Mesothelial cell of epicardium (in vitro differentiated cells): ENCODE data around the gene MBD4. TPM values are rescaled to one million over a fixed set of nuclear protein-coding genes. Genes with fewer than 3 reads are reported as not detected.
A peak's percentile ranks its signal among the peaks of the same experiment; 100 is the strongest.

Experiments used
- DNase-seq, 2 experiments: peaks; one replicate each; pipeline ENCODE4 v3.0.0; 2021; ENCODE audit warnings: low spot score in 2 of 2; ENCODE audit not compliant: unreplicated experiment in 2 of 2
- H3K27ac Mint-ChIP-seq: 2 replicates; pipeline ENCODE4 v1.8.0; 2021; ENCODE audit warnings: mixed read lengths
- H3K27me3 Mint-ChIP-seq: 2 replicates; pipeline ENCODE4 v1.8.0; 2021; ENCODE audit warnings: low read depth, mixed read lengths
- H3K36me3 Mint-ChIP-seq: 2 replicates; pipeline ENCODE4 v1.8.0; 2021; ENCODE audit warnings: mixed read lengths
- H3K4me1 Mint-ChIP-seq: 2 replicates; pipeline ENCODE4 v1.8.0; 2021; ENCODE audit warnings: mixed read lengths
- H3K4me3 Mint-ChIP-seq: 2 replicates; pipeline ENCODE4 v1.8.0; 2021; ENCODE audit warnings: mild to moderate bottlenecking, moderate library complexity, mixed read lengths
- H3K9me3 Mint-ChIP-seq: 2 replicates; pipeline ENCODE4 v1.8.0; 2021; ENCODE audit warnings: mixed read lengths
- CTCF ChIP-seq: fragments of 200-600 bp; sonication (generic); IDR thresholded peaks from one replicate; pipeline ENCODE4 v1.5.0; 2021; ENCODE audit warnings: antibody characterized with exemption; ENCODE audit not compliant: unreplicated experiment
- total RNA-seq: library from RNA; stranded (reverse); gene quantifications from 3 replicates; pipeline ENCODE4 v1.2.1, GENCODE V29; 2021

MBD4 gene
- total RNA-seq, 1 donor from 2014 or later, result 26.6 TPM

DNA sequence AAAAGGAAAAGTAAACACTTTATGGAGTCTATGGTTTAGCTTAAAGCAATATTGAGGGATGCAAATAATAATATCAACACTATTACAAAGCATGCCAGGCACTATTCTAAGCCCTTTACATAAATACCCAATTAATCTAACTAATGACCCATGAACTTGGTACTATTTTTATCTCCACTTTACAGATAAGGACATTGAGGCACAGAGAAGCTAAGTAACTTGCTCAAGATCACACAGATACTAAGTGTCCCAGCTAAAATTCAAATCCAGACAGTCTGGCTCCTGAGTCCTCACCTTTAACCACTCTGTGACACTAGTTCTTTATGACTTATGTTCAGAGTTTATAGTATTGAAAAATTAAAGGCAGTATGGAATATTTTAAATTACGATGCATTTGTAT, 5.6 kb downstream of the MBD4 start:
- no peak overlapping the region for H3K4me3 Mint-ChIP-seq
- no peak overlapping the region for H3K27ac Mint-ChIP-seq
- TF ChIP-seq CTCF, result no peak
- H3K4me1 Mint-ChIP-seq, result peaks cover 23% of the 10 kb centered on the region
- H3K9me3 Mint-ChIP-seq, result no peaks in the 10 kb centered on the region
- no peaks in the 10 kb centered on the region for H3K27me3 Mint-ChIP-seq
- peaks cover 19% of the 10 kb centered on the region for H3K36me3 Mint-ChIP-seq
- DNase-seq, result no peak

DNA sequence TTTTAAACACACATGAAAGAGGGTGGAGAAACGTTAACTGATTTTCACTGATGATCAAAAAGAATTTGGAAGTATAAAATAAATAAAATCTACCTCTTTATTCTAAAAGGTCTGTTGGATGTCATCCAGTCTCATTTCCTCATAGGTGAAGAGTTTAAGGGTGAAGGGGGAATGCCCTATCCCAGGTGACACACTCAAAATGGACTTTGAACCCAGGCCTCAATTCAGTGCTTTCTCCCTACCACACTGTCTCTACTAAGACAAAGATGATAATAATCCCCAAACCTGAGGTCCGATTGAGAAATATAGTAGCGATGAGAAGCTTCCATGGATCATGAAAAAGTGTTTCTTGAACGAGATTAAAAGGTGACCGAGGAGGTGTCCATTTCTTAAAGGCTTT, 6.2 kb downstream of the MBD4 start:
- Mint-ChIP-seq H3K9me3 (no peaks in the 10 kb centered on the region), H3K27ac (no peak overlapping the region), H3K36me3 (peaks cover 19% of the 10 kb centered on the region), H3K27me3 (no peaks in the 10 kb centered on the region), H3K4me1 (peaks cover 26% of the 10 kb centered on the region), H3K4me3 (no peak overlapping the region)
- no peak for TF ChIP-seq CTCF
- no peak for DNase-seq

GRCh38 chr3:129432671-129433070, 7.1 kb downstream of the MBD4 start:
- H3K27ac Mint-ChIP-seq, result no peak overlapping the region
- peaks cover 22% of the 10 kb centered on the region for H3K4me1 Mint-ChIP-seq
- H3K4me3 Mint-ChIP-seq, result no peak overlapping the region
- no peak for DNase-seq
- peaks cover 5% of the 10 kb centered on the region for H3K27me3 Mint-ChIP-seq
- peaks cover 19% of the 10 kb centered on the region for H3K36me3 Mint-ChIP-seq
- no peaks in the 10 kb centered on the region for H3K9me3 Mint-ChIP-seq
- TF ChIP-seq CTCF, result no peak

DNA sequence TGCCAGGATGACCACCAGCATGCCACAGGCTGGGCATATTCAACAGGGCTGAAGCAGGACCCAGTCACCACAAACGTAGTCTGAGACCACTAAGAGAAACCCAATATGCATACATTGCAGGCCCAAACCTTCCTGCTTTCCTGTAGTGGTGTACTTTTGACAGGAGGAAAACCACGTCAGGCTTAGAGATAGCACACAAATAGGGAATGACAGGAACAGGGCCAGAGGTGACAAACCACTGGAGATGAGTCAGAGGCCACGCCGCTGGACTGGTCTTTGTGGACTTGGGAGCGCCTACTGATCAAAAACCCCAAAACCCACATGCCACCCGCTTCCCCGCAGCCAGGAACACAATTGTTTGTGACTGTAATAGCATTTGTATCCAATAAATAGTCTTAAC, 7.7 kb downstream of the MBD4 start:
- no peak overlapping the region for H3K4me3 Mint-ChIP-seq
- H3K27ac Mint-ChIP-seq, result no peak overlapping the region
- peaks cover 11% of the 10 kb centered on the region for H3K27me3 Mint-ChIP-seq
- H3K9me3 Mint-ChIP-seq, result no peaks in the 10 kb centered on the region
- no peak for TF ChIP-seq CTCF
- peaks cover 18% of the 10 kb centered on the region for H3K36me3 Mint-ChIP-seq
- peaks cover 23% of the 10 kb centered on the region for H3K4me1 Mint-ChIP-seq
- DNase-seq, result no peak

- no peak overlapping the region for H3K4me3 Mint-ChIP-seq
- peak overlapping the region; percentile 16 for H3K27ac Mint-ChIP-seq
- peaks cover 12% of the 10 kb centered on the region for H3K4me1 Mint-ChIP-seq
- H3K36me3 Mint-ChIP-seq, result peaks cover 10% of the 10 kb centered on the region
- no peak for DNase-seq
- H3K27me3 Mint-ChIP-seq, result peaks cover 14% of the 10 kb centered on the region
- H3K9me3 Mint-ChIP-seq, result no peaks in the 10 kb centered on the region
- TF ChIP-seq CTCF, result no peak
Measured at GRCh38 chr3:129429602-129430001, 10.1 kb downstream of the MBD4 start.

DNA sequence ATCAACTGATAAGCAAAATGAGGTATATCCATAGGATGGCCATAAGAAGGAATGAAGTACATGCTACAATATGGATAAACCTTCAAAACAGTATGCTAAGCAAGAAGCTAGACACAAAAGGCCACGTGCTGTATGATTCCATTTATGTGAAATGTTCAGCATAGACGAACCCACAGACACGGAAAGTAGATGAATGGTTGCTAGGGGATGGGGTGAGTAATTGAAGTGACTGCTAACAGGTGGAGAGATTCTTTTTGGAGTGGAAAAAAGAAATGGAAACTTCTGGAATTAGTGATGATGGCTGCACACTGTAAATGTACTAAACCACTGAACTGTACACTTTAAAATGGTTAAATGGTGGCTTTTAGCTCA, 10.7 kb downstream of the MBD4 start:
- TF ChIP-seq CTCF, result no peak
- Mint-ChIP-seq H3K36me3 (peaks cover 10% of the 10 kb centered on the region), H3K27ac (peak overlapping the region; percentile 47), H3K27me3 (peaks cover 14% of the 10 kb centered on the region), H3K4me1 (peaks cover 12% of the 10 kb centered on the region), H3K4me3 (peak overlapping the region; percentile 80), H3K9me3 (no peaks in the 10 kb centered on the region)
- no peak for DNase-seq
